NCI-H2196 (cell line): ENCODE results near the gene PTPRM.
"Not testable (repeated sequence)": the region's sequence is repeated elsewhere in the genome, so short reads cannot be mapped to it uniquely, and the experiment has no call there.

Experiments used
- DNase-seq: peaks from one replicate; lab custom pipeline; 2025; ENCODE audit not compliant: unreplicated experiment; lab: John Stamatoyannopoulos, UW

PTPRM gene

GRCh38 chr18:7721532-7721931, 154.4 kb downstream of the PTPRM start:
- no peak for DNase-seq

- DNase-seq: no peak
Observed at GRCh38 chr18:7722955-7723354, 155.8 kb downstream of the PTPRM start.

- no peak for DNase-seq
Observed at GRCh38 chr18:7723558-7723957, 156.4 kb downstream of the PTPRM start.

- DNase-seq: no peak
Observed at GRCh38 chr18:7725473-7725872, 158.4 kb downstream of the PTPRM start.

GRCh38 chr18:7725897-7726296, 158.8 kb downstream of the PTPRM start:
- no peak for DNase-seq

GRCh38 chr18:7726522-7726921, 159.4 kb downstream of the PTPRM start:
- no peak for DNase-seq

DNA sequence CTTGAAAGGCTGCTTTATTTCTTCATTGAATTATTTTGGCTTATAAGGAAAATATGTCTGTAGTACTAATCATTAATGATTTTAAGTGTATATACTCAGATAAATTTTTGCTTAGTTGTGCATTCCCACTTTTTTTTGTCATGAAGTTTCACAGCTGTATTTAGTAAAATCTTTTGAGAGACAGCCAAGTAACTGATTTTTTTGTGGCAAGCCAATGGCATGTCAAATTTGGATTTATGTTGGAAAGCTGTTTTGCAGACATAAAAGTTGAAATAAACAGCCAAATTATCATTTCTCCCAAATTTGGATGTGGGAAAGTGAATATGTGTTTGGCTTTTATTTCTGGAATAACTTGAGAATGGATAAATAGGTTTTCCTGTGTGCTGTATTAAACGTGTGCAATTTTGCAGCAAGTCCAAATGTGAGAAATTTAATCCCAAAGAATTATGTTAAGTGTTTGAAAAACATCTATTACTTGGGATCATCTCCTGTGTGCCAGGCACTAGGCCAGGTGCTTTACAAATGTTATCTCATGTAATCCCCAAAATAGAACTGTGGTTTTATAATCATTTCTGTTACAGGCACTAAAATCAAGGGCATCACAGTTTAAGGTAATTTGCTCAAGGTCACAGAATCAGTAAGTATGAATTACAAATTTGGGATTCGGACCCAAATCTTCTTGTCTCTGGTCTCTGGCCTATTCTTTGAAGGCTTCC, 160.4 kb downstream of the PTPRM start:
- no peak for DNase-seq

DNA sequence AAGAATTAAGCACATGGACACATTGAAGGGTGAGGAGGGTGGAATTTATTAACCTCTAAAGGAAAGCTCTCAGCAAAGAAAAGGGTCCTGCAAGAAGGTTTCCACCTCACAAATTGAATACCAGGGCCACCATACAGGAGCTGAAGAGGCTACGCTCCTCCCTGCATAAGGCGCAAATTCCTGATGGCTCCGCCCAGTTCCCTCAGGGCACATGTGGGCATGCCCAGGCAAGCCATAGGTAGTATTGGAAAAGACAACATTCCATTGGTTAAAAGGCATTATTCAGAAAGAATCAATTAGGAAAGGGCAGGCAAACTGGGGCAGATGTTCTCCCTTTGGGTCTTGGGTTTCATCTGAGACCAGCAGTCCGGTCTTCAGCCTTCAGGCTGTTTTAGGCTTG, 161.2 kb downstream of the PTPRM start:
- DNase-seq: no peak

DNA sequence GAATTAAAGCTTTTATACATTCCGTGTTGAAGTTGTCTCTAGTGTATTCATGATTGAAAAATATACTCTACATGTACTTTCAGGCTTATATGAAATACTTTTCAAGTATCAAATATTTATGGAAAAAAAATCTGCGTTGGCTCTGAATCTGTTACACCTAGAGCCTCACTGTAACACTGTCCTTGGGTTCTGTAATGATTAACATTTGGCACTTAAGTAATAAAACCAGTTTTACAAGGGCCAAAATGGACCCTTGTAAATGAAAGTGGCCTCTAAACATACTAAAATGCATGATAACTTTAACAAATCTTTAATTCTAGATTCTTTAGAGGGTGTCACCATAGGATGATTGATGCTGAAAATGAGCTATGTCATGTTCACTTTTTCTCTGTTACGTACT, 162.8 kb downstream of the PTPRM start:
- no peak for DNase-seq

DNA sequence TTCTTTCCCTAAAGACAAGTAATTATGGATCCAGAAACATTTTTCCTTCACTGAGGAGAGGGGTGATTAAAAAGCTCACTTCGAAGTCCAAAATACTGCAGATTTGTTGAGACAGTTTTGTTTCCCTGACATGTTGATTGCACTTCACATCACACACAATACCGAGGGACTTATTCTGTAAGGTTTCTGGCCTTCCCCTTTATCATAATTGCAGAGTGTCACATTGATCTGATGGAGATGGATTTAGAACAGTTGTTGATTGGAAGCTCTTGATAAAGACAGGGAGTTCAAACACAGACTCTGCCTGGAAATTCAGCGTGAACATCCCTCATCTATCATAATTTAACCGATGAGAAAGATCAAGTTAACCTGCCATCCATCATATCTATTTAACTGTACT, 163.6 kb downstream of the PTPRM start:
- no peak for DNase-seq

- no peak for DNase-seq
Observed at GRCh38 chr18:7733642-7734041, 166.5 kb downstream of the PTPRM start.

DNA sequence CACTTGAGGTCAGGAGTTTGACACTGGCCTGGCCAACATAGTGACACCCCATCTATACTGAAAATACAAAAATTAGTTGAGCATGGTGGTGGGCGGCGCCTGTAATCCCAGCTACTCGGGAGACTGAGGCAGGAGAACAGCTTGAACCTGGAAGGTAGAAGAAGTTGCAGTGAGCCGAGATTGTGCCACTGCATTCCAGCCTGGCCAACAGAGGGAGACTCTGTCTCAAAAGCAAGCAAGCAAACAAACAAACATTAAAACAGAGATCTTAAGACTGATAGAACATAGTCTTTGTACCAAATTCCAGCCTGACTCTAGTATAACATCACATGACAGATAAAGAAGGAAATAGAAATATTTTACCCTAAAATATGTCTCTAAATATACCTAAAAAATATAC, 168.1 kb downstream of the PTPRM start:
- no peak for DNase-seq

- no peak for DNase-seq
Observed at GRCh38 chr18:7735626-7736175, 168.6 kb downstream of the PTPRM start.

- not testable (repeated sequence) for DNase-seq
Observed at GRCh38 chr18:7736526-7736925, 169.4 kb downstream of the PTPRM start.

DNA sequence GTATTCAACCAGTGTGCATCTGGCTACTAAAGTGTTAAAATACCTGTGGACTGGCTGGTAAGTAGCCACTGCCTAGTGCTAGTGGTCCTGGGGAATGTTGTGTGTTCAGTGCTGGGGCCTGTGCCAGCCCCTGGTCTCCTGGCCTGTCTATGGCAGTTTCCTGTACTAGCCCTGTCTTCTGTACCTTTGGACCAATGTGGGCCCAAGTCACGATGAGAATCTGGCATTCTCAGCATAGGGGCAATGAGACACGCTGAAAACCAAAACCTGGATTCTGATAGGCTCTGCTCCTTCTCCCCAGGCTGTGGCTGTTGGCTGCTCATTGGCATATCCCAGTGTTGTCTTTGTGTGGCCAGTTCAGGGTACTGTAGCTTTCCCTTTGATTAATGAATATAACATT, 170.4 kb downstream of the PTPRM start:
- no peak for DNase-seq

- DNase-seq: no peak
Observed at GRCh38 chr18:7740821-7741220, 173.7 kb downstream of the PTPRM start.

DNA sequence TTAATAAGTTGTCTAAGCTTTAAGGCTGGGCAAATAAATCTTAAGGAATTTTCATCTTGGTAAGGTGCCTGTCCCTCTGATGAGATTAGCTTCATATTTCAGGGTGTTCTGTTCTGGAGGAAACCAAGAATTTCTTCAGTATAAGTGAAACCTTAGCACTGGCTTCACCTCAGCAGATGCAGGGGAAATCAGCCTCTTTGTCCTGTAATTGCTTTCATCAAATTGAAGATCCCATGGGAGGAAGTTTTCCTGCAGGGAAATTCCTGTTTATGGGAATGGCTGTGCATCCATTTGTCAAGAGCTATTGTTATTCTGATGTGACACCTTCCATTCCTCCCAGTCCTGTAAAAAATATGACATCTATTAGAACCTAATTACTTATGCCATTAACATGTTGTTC, 174.5 kb downstream of the PTPRM start:
- DNase-seq: no peak

GRCh38 chr18:7742224-7742623, 175.1 kb downstream of the PTPRM start:
- DNase-seq: no peak

GRCh38 chr18:7743256-7743655, 176.1 kb downstream of the PTPRM start:
- DNase-seq: no peak

DNA sequence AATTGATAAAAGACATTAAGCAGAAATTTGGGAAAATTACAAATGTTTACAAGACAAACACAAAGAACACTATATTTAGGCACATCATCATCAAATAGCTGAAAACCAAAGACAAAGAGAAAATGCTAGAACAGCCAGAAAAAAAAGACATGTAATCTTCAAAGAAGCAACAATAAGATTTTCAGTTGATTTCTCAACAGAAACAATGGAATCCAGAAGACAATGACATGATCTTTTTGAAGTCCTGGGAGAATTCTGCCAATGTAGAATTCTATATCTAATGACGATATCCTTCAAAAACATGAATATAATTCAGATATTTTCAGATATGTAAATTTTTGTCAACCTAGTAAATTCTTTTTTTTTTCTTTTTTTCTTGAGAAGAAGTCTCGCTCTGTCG, 179.0 kb downstream of the PTPRM start:
- no peak for DNase-seq

GRCh38 chr18:7748251-7749007, 181.3 kb downstream of the PTPRM start:
- DNase-seq: no peak

GRCh38 chr18:7749008-7749405, 181.9 kb downstream of the PTPRM start:
- no peak for DNase-seq
